Measurements from ENCODE around the gene CDH22. TPM values are rescaled to one million over a fixed set of nuclear protein-coding genes. Genes with fewer than 3 reads are reported as not detected.
A peak's percentile ranks its signal among the peaks of the same experiment; 100 is the strongest.

CDH22 gene
- total RNA-seq, 1 donor from 2014 or later: 0.09 TPM

- peaks cover 41% of the 10 kb centered on the region for H3K27me3 Mint-ChIP-seq (ENCODE audit: low read depth)
- TF ChIP-seq CTCF (conservative IDR thresholded peaks at IDR 0.05): no peak
- DNase-seq (ENCODE audit: low read depth, low spot score): peak; percentile 53
- H3K27ac Mint-ChIP-seq (ENCODE audit: unreplicated experiment): no peak overlapping the region
- H3K9me3 Mint-ChIP-seq: no peaks in the 10 kb centered on the region
- H3K4me1 Mint-ChIP-seq: peaks cover 32% of the 10 kb centered on the region
- H3K36me3 Mint-ChIP-seq (ENCODE audit: low read depth): no peaks in the 10 kb centered on the region
- H3K4me3 Mint-ChIP-seq: peak overlapping the region; percentile 58
Observed at GRCh38 chr20:46341074-46342009, 33.0 kb upstream of the CDH22 start.

- no peak overlapping the region for H3K27ac Mint-ChIP-seq (ENCODE audit: unreplicated experiment)
- H3K4me3 Mint-ChIP-seq: no peak overlapping the region
- no peak for DNase-seq (ENCODE audit: low read depth, low spot score)
- no peaks in the 10 kb centered on the region for H3K36me3 Mint-ChIP-seq (ENCODE audit: low read depth)
- H3K27me3 Mint-ChIP-seq (ENCODE audit: low read depth): peaks cover 30% of the 10 kb centered on the region
- TF ChIP-seq CTCF (conservative IDR thresholded peaks at IDR 0.05): no peak
- no peaks in the 10 kb centered on the region for H3K9me3 Mint-ChIP-seq
- H3K4me1 Mint-ChIP-seq: peaks cover 33% of the 10 kb centered on the region
Observed at GRCh38 chr20:46339037-46339436, 30.7 kb upstream of the CDH22 start.

GRCh38 chr20:46336735-46337134 lies 28.4 kb upstream of the CDH22 start:
- no peak overlapping the region for H3K27ac Mint-ChIP-seq (ENCODE audit: unreplicated experiment)
- no peaks in the 10 kb centered on the region for H3K9me3 Mint-ChIP-seq
- no peak for TF ChIP-seq CTCF (conservative IDR thresholded peaks at IDR 0.05)
- peaks cover 15% of the 10 kb centered on the region for H3K27me3 Mint-ChIP-seq (ENCODE audit: low read depth)
- no peak overlapping the region for H3K4me3 Mint-ChIP-seq
- DNase-seq (ENCODE audit: low read depth, low spot score): no peak
- no peaks in the 10 kb centered on the region for H3K36me3 Mint-ChIP-seq (ENCODE audit: low read depth)
- peaks cover 24% of the 10 kb centered on the region for H3K4me1 Mint-ChIP-seq

- no peaks in the 10 kb centered on the region for H3K36me3 Mint-ChIP-seq (ENCODE audit: low read depth)
- no peak overlapping the region for H3K27ac Mint-ChIP-seq (ENCODE audit: unreplicated experiment)
- peaks cover 14% of the 10 kb centered on the region for H3K4me1 Mint-ChIP-seq
- H3K27me3 Mint-ChIP-seq (ENCODE audit: low read depth): peaks cover 6% of the 10 kb centered on the region
- no peaks in the 10 kb centered on the region for H3K9me3 Mint-ChIP-seq
- no peak overlapping the region for H3K4me3 Mint-ChIP-seq
- no peak for TF ChIP-seq CTCF (conservative IDR thresholded peaks at IDR 0.05)
- DNase-seq (ENCODE audit: low read depth, low spot score): no peak
Observed at GRCh38 chr20:46334303-46334904, 26.1 kb upstream of the CDH22 start.

GRCh38 chr20:46333161-46333991 lies 25.1 kb upstream of the CDH22 start:
- Mint-ChIP-seq H3K27me3 (ENCODE audit: low read depth) (no peaks in the 10 kb centered on the region), H3K4me1 (peaks cover 7% of the 10 kb centered on the region), H3K27ac (ENCODE audit: unreplicated experiment) (peak overlapping the region; percentile 12), H3K4me3 (no peak overlapping the region), H3K36me3 (ENCODE audit: low read depth) (no peaks in the 10 kb centered on the region), H3K9me3 (no peaks in the 10 kb centered on the region)
- no peak for TF ChIP-seq CTCF (conservative IDR thresholded peaks at IDR 0.05)
- no peak for DNase-seq (ENCODE audit: low read depth, low spot score)

All from neural crest cell (in vitro differentiated cells).